Ishikawa (cell line): ENCODE results near the gene HEPACAM.

Source experiments
- CEBPB ChIP-seq: IDR thresholded peaks from 2 replicates; pipeline ENCODE4 v1.6.1; 2012
- CREB1 ChIP-seq: IDR thresholded peaks from 2 replicates; pipeline ENCODE4 v1.6.1; 2012; ENCODE audit warnings: low read depth
- EGR1 ChIP-seq: IDR thresholded peaks from 2 replicates; pipeline ENCODE4 v1.6.1; 2012
- EP300 ChIP-seq: IDR thresholded peaks from 2 replicates; pipeline ENCODE4 v1.6.1; 2012; ENCODE audit warnings: borderline replicate concordance
- FOXM1 ChIP-seq: IDR thresholded peaks from 2 replicates; pipeline ENCODE4 v1.6.1; 2012; ENCODE audit warnings: low read depth, borderline replicate concordance
- NFIC ChIP-seq: IDR thresholded peaks from 2 replicates; pipeline ENCODE4 v1.6.1; 2012
- RAD21 ChIP-seq: IDR thresholded peaks from 2 replicates; pipeline ENCODE4 v1.6.1; 2012; ENCODE audit warnings: low read depth
- TAF1 ChIP-seq: IDR thresholded peaks from 2 replicates; pipeline ENCODE4 v1.6.1; 2012; ENCODE audit warnings: low read depth, mild to moderate bottlenecking
- TCF12 ChIP-seq: IDR thresholded peaks from 2 replicates; pipeline ENCODE4 v1.6.1; 2012; ENCODE audit warnings: low read depth
- TEAD4 ChIP-seq: IDR thresholded peaks from 2 replicates; pipeline ENCODE4 v1.6.1; 2012
- YY1 ChIP-seq: IDR thresholded peaks from 2 replicates; pipeline ENCODE4 v1.6.1; 2012; ENCODE audit warnings: low read depth
- ZBTB7A ChIP-seq: IDR thresholded peaks from 2 replicates; pipeline ENCODE4 v1.6.1; 2012; ENCODE audit warnings: low read depth
- TF ChIP-seq, protein P1 (sequence below): IDR thresholded peaks from 2 replicates; pipeline ENCODE4 v1.6.1; 2012
- TF ChIP-seq, protein P2 (sequence below): IDR thresholded peaks from 2 replicates; pipeline ENCODE4 v1.6.1; 2012
- TF ChIP-seq, protein P3 (sequence below): IDR thresholded peaks from 2 replicates; pipeline ENCODE4 v1.6.1; 2012; ENCODE audit warnings: low read depth, mild to moderate bottlenecking

The HEPACAM gene

DNA sequence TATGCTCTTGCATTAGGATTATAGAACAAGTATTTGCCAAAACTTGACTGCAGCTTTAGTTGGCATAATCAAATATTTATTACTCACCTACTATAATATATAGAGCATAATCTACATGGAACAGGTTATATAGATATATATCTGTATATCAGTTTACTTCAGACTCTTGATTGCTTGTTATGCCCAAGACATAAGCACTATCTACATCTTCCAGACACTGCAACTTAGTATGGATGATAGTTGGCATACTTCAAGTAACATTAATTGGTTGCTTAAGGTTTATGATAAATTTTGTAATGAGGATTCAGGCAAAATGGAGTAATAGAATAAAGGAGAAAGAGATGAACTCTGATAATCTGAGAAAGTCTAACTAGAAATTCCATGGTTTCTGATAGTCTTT, 19.2 kb upstream of the HEPACAM start:
- TF ChIP-seq, protein P1, sequence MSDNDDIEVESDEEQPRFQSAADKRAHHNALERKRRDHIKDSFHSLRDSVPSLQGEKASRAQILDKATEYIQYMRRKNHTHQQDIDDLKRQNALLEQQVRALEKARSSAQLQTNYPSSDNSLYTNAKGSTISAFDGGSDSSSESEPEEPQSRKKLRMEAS, result no peak
- no peak for TF ChIP-seq TAF1
- TF ChIP-seq YY1, result no peak
- TF ChIP-seq CEBPB, result no peak
- TF ChIP-seq TEAD4, result no peak
- TF ChIP-seq ZBTB7A, result no peak
- TF ChIP-seq TCF12, result no peak
- TF ChIP-seq RAD21, result no peak
- TF ChIP-seq EGR1, result no peak
- TF ChIP-seq FOXM1, result no peak
- TF ChIP-seq, protein P2, sequence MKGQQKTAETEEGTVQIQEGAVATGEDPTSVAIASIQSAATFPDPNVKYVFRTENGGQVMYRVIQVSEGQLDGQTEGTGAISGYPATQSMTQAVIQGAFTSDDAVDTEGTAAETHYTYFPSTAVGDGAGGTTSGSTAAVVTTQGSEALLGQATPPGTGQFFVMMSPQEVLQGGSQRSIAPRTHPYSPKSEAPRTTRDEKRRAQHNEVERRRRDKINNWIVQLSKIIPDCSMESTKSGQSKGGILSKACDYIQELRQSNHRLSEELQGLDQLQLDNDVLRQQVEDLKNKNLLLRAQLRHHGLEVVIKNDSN, result no peak
- TF ChIP-seq NFIC, result no peak
- no peak for TF ChIP-seq CREB1
- TF ChIP-seq, protein P3, sequence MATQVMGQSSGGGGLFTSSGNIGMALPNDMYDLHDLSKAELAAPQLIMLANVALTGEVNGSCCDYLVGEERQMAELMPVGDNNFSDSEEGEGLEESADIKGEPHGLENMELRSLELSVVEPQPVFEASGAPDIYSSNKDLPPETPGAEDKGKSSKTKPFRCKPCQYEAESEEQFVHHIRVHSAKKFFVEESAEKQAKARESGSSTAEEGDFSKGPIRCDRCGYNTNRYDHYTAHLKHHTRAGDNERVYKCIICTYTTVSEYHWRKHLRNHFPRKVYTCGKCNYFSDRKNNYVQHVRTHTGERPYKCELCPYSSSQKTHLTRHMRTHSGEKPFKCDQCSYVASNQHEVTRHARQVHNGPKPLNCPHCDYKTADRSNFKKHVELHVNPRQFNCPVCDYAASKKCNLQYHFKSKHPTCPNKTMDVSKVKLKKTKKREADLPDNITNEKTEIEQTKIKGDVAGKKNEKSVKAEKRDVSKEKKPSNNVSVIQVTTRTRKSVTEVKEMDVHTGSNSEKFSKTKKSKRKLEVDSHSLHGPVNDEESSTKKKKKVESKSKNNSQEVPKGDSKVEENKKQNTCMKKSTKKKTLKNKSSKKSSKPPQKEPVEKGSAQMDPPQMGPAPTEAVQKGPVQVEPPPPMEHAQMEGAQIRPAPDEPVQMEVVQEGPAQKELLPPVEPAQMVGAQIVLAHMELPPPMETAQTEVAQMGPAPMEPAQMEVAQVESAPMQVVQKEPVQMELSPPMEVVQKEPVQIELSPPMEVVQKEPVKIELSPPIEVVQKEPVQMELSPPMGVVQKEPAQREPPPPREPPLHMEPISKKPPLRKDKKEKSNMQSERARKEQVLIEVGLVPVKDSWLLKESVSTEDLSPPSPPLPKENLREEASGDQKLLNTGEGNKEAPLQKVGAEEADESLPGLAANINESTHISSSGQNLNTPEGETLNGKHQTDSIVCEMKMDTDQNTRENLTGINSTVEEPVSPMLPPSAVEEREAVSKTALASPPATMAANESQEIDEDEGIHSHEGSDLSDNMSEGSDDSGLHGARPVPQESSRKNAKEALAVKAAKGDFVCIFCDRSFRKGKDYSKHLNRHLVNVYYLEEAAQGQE, result no peak
- no peak for TF ChIP-seq EP300

DNA sequence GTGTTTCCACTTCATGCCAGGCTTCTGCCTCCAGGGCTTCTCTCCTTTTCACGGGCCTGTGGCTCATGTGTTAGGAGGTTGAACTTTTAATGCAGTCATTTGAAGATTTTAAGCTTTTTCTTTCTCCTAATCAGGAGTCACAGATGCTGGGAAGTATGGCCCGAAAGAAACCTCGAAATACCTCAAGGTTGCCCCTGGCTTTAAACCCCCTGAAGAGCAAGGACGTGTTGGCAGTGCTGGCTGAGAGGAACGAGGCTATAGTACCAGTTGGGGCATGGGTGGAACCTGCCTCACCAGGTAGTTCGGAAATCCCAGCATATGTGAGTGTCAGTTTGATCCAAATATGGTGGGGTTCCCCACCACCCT, 18.7 kb upstream of the HEPACAM start:
- no peak for TF ChIP-seq EP300
- no peak for TF ChIP-seq TEAD4
- TF ChIP-seq EGR1, result no peak
- TF ChIP-seq NFIC, result no peak
- TF ChIP-seq TAF1, result no peak
- no peak for TF ChIP-seq TCF12
- TF ChIP-seq, protein P2, result no peak
- TF ChIP-seq RAD21, result no peak
- no peak for TF ChIP-seq FOXM1
- no peak for TF ChIP-seq CEBPB
- no peak for TF ChIP-seq CREB1
- TF ChIP-seq YY1, result no peak
- no peak for TF ChIP-seq ZBTB7A
- TF ChIP-seq, protein P1, result no peak
- TF ChIP-seq, protein P3, result no peak

DNA sequence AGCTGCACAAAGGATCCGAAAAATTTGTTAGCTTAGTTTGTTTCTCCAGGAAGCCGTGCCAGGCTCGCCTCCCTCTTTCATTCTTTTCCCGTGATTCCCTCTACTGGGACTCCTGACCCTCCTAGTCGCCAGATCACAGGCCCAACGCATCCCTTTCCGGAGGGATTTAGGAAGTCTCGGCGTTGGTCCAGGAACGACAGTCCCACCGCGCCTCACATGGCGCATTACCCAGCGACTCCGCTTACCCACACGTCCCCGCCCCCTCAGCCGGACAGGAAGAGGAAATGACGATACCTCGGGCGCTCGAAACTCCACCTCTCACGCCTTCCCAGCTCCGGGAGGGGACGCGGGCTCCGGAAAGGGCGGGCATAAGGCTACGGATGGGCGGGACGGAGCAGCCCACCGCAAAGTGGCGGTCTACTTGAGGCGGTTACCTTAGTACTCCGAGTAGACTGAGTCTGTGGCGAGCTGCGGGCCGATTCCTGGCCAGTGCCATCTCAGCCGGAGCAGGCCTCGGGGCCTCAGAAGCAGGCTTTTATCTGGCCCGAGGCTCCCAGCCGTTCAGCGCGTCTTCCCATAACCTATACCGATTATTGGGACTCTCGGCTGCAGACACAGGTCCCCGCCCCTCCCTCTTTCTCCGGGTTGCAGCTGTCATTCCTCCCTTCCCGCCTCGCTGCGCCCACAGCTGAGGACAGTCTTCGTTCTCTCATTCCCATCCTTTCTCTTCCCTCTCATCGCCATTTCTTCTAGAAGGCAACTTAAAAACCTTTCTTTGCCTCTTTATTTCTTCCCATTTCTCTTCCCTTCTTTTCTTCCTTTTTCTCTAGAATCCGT, 18.1 kb upstream of the HEPACAM start, which contains the start of gene CCDC15:
Gene CCDC15, plus strand, starts transcription at position 450 of the 837 bp plus-strand sequence. CDS start 531 bp downstream, outside the sequence.
- no peak for TF ChIP-seq ZBTB7A
- peak; percentile 60; the same call in 1 of the 2 replicates for TF ChIP-seq TCF12
- TF ChIP-seq, protein P2, result no peak
- TF ChIP-seq, protein P1, result peak; percentile 87
- 0 out of 2 replicates have a peak, but pooled peaks have one; percentile 27 for TF ChIP-seq TAF1
- TF ChIP-seq EGR1, result peak; percentile 28; the same call in 1 of the 2 replicates
- peak; percentile 36; the same call in 1 of the 2 replicates for TF ChIP-seq EP300
- TF ChIP-seq TEAD4, result no peak
- no peak for TF ChIP-seq FOXM1
- no peak for TF ChIP-seq CEBPB
- no peak for TF ChIP-seq RAD21
- TF ChIP-seq, protein P3, result no peak
- TF ChIP-seq NFIC, result no peak
- no peak for TF ChIP-seq YY1
- peak; percentile 71; the same call in 1 of the 2 replicates for TF ChIP-seq CREB1
